Esophagus muscularis mucosa (tissue), 4 donors: Measurements from ENCODE around the gene ART5. TPM values are rescaled to one million over a fixed set of nuclear protein-coding genes. Genes with fewer than 3 reads are reported as not detected.

Source experiments
- DNase-seq: peaks from one replicate; pipeline ENCODE4 v3.0.0-alpha.2; 2017; ENCODE audit errors: extremely low spot score
- H3K27ac ChIP-seq, 4 donors: fragments of 200-600 bp; sonication (generic); replicated peaks in 1 of 4; 1 replicate in 3 of 4; 2 replicates in 1 of 4; pipeline ENCODE4 v1.5.1; 2016 to 2019; ENCODE audit warnings: mild to moderate bottlenecking in 1 of 4
- H3K27me3 ChIP-seq, 4 donors: fragments of 200-600 bp; sonication (generic); one replicate each; pipeline versions ENCODE4 v1.5.1 to v1.6.0; 2016 to 2019
- H3K36me3 ChIP-seq, 4 donors: fragments of 200-600 bp; sonication (generic); one replicate each; pipeline ENCODE4 v1.5.1; 2016 to 2019
- H3K4me1 ChIP-seq, 4 donors: fragments of 200-600 bp; sonication (generic); one replicate each; pipeline ENCODE4 v1.5.1; 2016 to 2019
- H3K4me3 ChIP-seq, 4 donors: fragments of 200-600 bp; sonication (generic); 1 replicate in 2 of 4; 2 replicates in 2 of 4; pipeline ENCODE4 v1.5.1; 2016 to 2019; ENCODE audit warnings: mild to moderate bottlenecking in 4 of 4, moderate library complexity in 1 of 4
- H3K9me3 ChIP-seq, 4 donors: fragments of 200-600 bp; sonication (generic); 1 replicate in 3 of 4; 2 replicates in 1 of 4; pipeline ENCODE4 v1.5.1; 2016 to 2019
- CTCF ChIP-seq, 3 experiments: fragments of 200-600 bp in 2 of 3; fragments of 450-650 bp in 1 of 3; sonication (generic) in 2 of 3; IDR thresholded peaks; one replicate each; pipeline ENCODE4 v1.5.1; 2017 to 2019; ENCODE audit warnings: antibody characterized with exemption in 3 of 3, mild to moderate bottlenecking in 2 of 3, moderate library complexity in 1 of 3
- EP300 ChIP-seq: sonication (generic); formaldehyde crosslinking; IDR thresholded peaks from one replicate; pipeline ENCODE4 v1.6.1; 2017; ENCODE audit warnings: antibody characterized with exemption
- POLR2A ChIP-seq: fragments of 450-650 bp; IDR thresholded peaks from one replicate; pipeline ENCODE4 v1.6.1; 2017; ENCODE audit warnings: antibody characterized with exemption, moderate library complexity, mild to moderate bottlenecking, low read depth
- POLR2AphosphoS5 ChIP-seq, 2 donors: sonication (generic); formaldehyde crosslinking; IDR thresholded peaks; one replicate each; pipeline ENCODE4 v1.6.1; 2017; ENCODE audit warnings: antibody characterized with exemption in 2 of 2
- WGBS: methylation state at CpG from one replicate; pipeline ENCODE4 v1.1.5; 2018; 5-methylcytosine and 5-hydroxymethylcytosine counted together
- intact Hi-C: fragments of 100-400 bp; cut with DNase I; formaldehyde crosslinking; loops from one replicate; pipeline ENCODE4 v1.15.1; 2023
- total RNA-seq, 4 donors: library from RNA; depleted of rRNA; stranded (reverse); fragments of >200 nt; gene quantifications; one replicate each; pipeline versions ENCODE4 v1.1.0 to v1.2.1, GENCODE V29; 2016

ART5 gene
- total RNA-seq, 4 donors from 2014 or later, result 0.57 to 0.66 (median 0.65) TPM; not detected in 1

- H3K9me3 ChIP-seq, result no peaks in the 10 kb centered on the region
- intact Hi-C loops, result no loop called here
- peaks cover 0 to 9% (median 0%) of the 10 kb centered on the region in 4 donors for H3K27me3 ChIP-seq
- peaks cover 11 to 22% (median 19%) of the 10 kb centered on the region in 4 donors for H3K4me1 ChIP-seq
- 1% methylated on average over 32 of the region's 55 CpGs for WGBS
- TF ChIP-seq EP300 (no peak), CTCF (IDR thresholded peaks at IDR 0.05) (no peak)
- H3K27ac ChIP-seq, result peak overlapping the region in 1 of 4 donors; percentile 60
- H3K4me3 ChIP-seq, result peak overlapping the region; percentile 50 to 66 (median 57)
- H3K36me3 ChIP-seq, result no peaks in the 10 kb centered on the region
- DNase-seq, result no peak
Observed at GRCh38 chr11:3642071-3642951, 519 bp upstream of the ART5 start.

GRCh38 chr11:3641191-3641590 is 601 bp downstream of the ART5 start:
- no peaks in the 10 kb centered on the region for H3K9me3 ChIP-seq
- intact Hi-C loops, result no loop called here
- peaks cover 11 to 22% (median 19%) of the 10 kb centered on the region in 4 donors for H3K4me1 ChIP-seq
- TF ChIP-seq EP300 (no peak), CTCF (IDR thresholded peaks at IDR 0.05) (no peak), POLR2A (no peak), POLR2AphosphoS5 (IDR thresholded peaks at IDR 0.05) (no peak)
- no peak for DNase-seq
- H3K36me3 ChIP-seq, result no peaks in the 10 kb centered on the region
- peak overlapping the region in 1 of 4 donors; percentile 66 for H3K4me3 ChIP-seq
- 70% methylated on average over 8 of the region's 8 CpGs for WGBS
- H3K27me3 ChIP-seq, result peaks cover 0 to 9% (median 0%) of the 10 kb centered on the region in 4 donors
- H3K27ac ChIP-seq, result no peak overlapping the region

GRCh38 chr11:3639841-3640240 is 2.0 kb downstream of the ART5 start:
- H3K4me1 ChIP-seq, result peaks cover 11 to 22% (median 19%) of the 10 kb centered on the region in 4 donors
- H3K9me3 ChIP-seq, result no peaks in the 10 kb centered on the region
- H3K27ac ChIP-seq, result no peak overlapping the region
- WGBS, result 92% methylated on average over 13 of the region's 14 CpGs
- no peaks in the 10 kb centered on the region for H3K36me3 ChIP-seq
- TF ChIP-seq EP300, result no peak
- TF ChIP-seq POLR2A, result no peak
- TF ChIP-seq POLR2AphosphoS5 (IDR thresholded peaks at IDR 0.05), result no peak
- TF ChIP-seq CTCF (IDR thresholded peaks at IDR 0.05), result no peak
- H3K4me3 ChIP-seq, result no peak overlapping the region
- H3K27me3 ChIP-seq, result peaks cover 0 to 5% (median 0%) of the 10 kb centered on the region in 4 donors
- intact Hi-C loops, result no loop called here
- no peak for DNase-seq

GRCh38 chr11:3638513-3638912 is 3.3 kb downstream of the ART5 start:
- H3K4me3 ChIP-seq, result no peak overlapping the region
- peaks cover 9 to 22% (median 18%) of the 10 kb centered on the region in 4 donors for H3K4me1 ChIP-seq
- intact Hi-C loops, result no loop called here
- DNase-seq, result no peak
- 97% methylated on average over 3 of the region's 5 CpGs for WGBS
- H3K27me3 ChIP-seq, result peaks cover 0 to 5% (median 0%) of the 10 kb centered on the region in 4 donors
- no peak for TF ChIP-seq POLR2A
- no peak for TF ChIP-seq POLR2AphosphoS5 (IDR thresholded peaks at IDR 0.05)
- TF ChIP-seq EP300, result no peak
- no peak for TF ChIP-seq CTCF (IDR thresholded peaks at IDR 0.05)
- H3K9me3 ChIP-seq, result no peaks in the 10 kb centered on the region
- H3K36me3 ChIP-seq, result no peaks in the 10 kb centered on the region
- H3K27ac ChIP-seq, result no peak overlapping the region
